ENCODE results near the gene PIF1. TPM values are rescaled to one million over a fixed set of nuclear protein-coding genes. Genes with fewer than 3 reads are reported as not detected.

The PIF1 gene
- total RNA-seq, 4 donors from 2014 or later, result 0.39 to 2.4 (median 1.1) TPM; not detected in 1

GRCh38 chr15:64841344-64842095 lies 16.1 kb upstream of the PIF1 start, which contains the start of gene PLEKHO2:
Gene PLEKHO2, plus strand, starts transcription at chr15:64841915. Its CDS starts 102 bp downstream, at chr15:64842017.
- Histone ChIP-seq H3K9me3 (no peaks in the 10 kb centered on the region), H3K4me1 (peaks cover 0 to 43% (median 33%) of the 10 kb centered on the region in 4 donors)
- WGBS, 2 donors, result 0 to 2% methylated on average over 20 to 41 of the region's 75 CpGs

GRCh38 chr15:64841060-64841343 lies 15.6 kb upstream of the PIF1 start:
- TF ChIP-seq CTCF (IDR thresholded peaks at IDR 0.05) (no peak), EP300 (IDR thresholded peaks at IDR 0.05) (no peak), POLR2A (IDR thresholded peaks at IDR 0.05) (no peak)
- Histone ChIP-seq H3K27ac (peak overlapping the region; percentile 86 to 99 (median 96)), H3K4me3 (peak overlapping the region; percentile 50 to 91 (median 81)), H3K9me3 (no peaks in the 10 kb centered on the region), H3K4me1 (peaks cover 0 to 43% (median 32%) of the 10 kb centered on the region in 4 donors), H3K36me3 (no peaks in the 10 kb centered on the region), H3K27me3 (no peaks in the 10 kb centered on the region)
- no peak for DNase-seq (ENCODE audit: low spot score in 2 of 2)
- 0 to 2% methylated on average over 7 to 12 of the region's 12 CpGs for WGBS, 2 donors

More at GRCh38 chr15:64841344-64842095, 16.1 kb upstream of the PIF1 start, which contains the start of gene PLEKHO2:
- peak; percentile 91 to 94 for DNase-seq (ENCODE audit: low spot score in 2 of 2)
- no peaks in the 10 kb centered on the region for H3K36me3 ChIP-seq
- H3K27ac ChIP-seq, result peak within 1 kb of the TSS; percentile 86 to 99 (median 96)
- no peaks in the 10 kb centered on the region for H3K27me3 ChIP-seq
- TF ChIP-seq EP300 (IDR thresholded peaks at IDR 0.05) (peak in 1 of 2 donors; percentile 90), POLR2A (IDR thresholded peaks at IDR 0.05) (peak; percentile 72 to 79), CTCF (IDR thresholded peaks at IDR 0.05) (peak in 4 of 5 experiments; percentile 25 to 50 (median 41))
- H3K4me3 ChIP-seq, result peak within 1 kb of the TSS; percentile 78 to 99 (median 88)

GRCh38 chr15:64837502-64837901 lies 12.1 kb upstream of the PIF1 start:
- 62 to 64% methylated on average over 1 of the region's 1 CpG for WGBS, 2 donors
- Histone ChIP-seq H3K4me1 (peaks cover 0 to 28% (median 9%) of the 10 kb centered on the region in 4 donors), H3K27ac (peak overlapping the region in 1 of 4 donors; percentile 17), H3K36me3 (no peaks in the 10 kb centered on the region), H3K4me3 (no peak overlapping the region), H3K9me3 (no peaks in the 10 kb centered on the region), H3K27me3 (no peaks in the 10 kb centered on the region)
- no peak for DNase-seq (ENCODE audit: low spot score in 2 of 2)
- TF ChIP-seq CTCF (IDR thresholded peaks at IDR 0.05) (no peak), EP300 (IDR thresholded peaks at IDR 0.05) (peak in 1 of 2 donors; percentile 53), POLR2A (IDR thresholded peaks at IDR 0.05) (no peak)

GRCh38 chr15:64836023-64836536 lies 10.6 kb upstream of the PIF1 start:
- H3K27ac ChIP-seq, result peak overlapping the region in 3 of 4 donors; percentile 62 to 74 (median 73)
- H3K27me3 ChIP-seq, result no peaks in the 10 kb centered on the region
- H3K4me1 ChIP-seq, result peaks cover 0 to 28% (median 8%) of the 10 kb centered on the region in 4 donors
- TF ChIP-seq CTCF (IDR thresholded peaks at IDR 0.05) (peak in 1 of 5 experiments; percentile 0), POLR2A (IDR thresholded peaks at IDR 0.05) (no peak)
- no peak for DNase-seq (ENCODE audit: low spot score in 2 of 2)
- WGBS, 2 donors, result 20 to 29% methylated on average over 14 of the region's 14 CpGs
- peak overlapping the region in 3 of 4 donors; percentile 4 to 14 (median 11) for H3K4me3 ChIP-seq
- no peaks in the 10 kb centered on the region for H3K36me3 ChIP-seq
- H3K9me3 ChIP-seq, result no peaks in the 10 kb centered on the region

- 93 to 97% methylated on average over 4 of the region's 4 CpGs for WGBS, 2 donors
- TF ChIP-seq CTCF (IDR thresholded peaks at IDR 0.05), result no peak
- no peak for TF ChIP-seq POLR2A (IDR thresholded peaks at IDR 0.05)
- no peak for TF ChIP-seq EP300 (IDR thresholded peaks at IDR 0.05)
- H3K9me3 ChIP-seq, result no peaks in the 10 kb centered on the region
Observed at GRCh38 chr15:64833690-64834089, 8.2 kb upstream of the PIF1 start.

More at GRCh38 chr15:64833690-64834089, 8.2 kb upstream of the PIF1 start:
- no peak for DNase-seq (ENCODE audit: low spot score in 2 of 2)
- no peak overlapping the region for H3K4me3 ChIP-seq
- H3K36me3 ChIP-seq, result no peaks in the 10 kb centered on the region
- no peaks in the 10 kb centered on the region for H3K27me3 ChIP-seq
- peaks cover 0 to 19% (median 4%) of the 10 kb centered on the region in 4 donors for H3K4me1 ChIP-seq
- no peak overlapping the region for H3K27ac ChIP-seq
